Mucosa of rectum (tissue), 2 donors: ENCODE results near the gene NUBPL.

Source experiments
- H3K27ac ChIP-seq, 2 donors: one replicate each; pipeline ENCODE4 v1.7.0; 2013; ENCODE audit warnings: inconsistent platforms in 2 of 2, low read depth in 2 of 2, low read length in 2 of 2
- H3K27me3 ChIP-seq, 2 donors: one replicate each; pipeline ENCODE4 v1.7.0; 2013; ENCODE audit warnings: low read length in 2 of 2; ENCODE audit not compliant: control insufficient read depth in 2 of 2, insufficient read depth in 2 of 2
- H3K36me3 ChIP-seq, 2 donors: one replicate each; pipeline ENCODE4 v1.7.0; 2013; ENCODE audit warnings: low read length in 2 of 2; ENCODE audit not compliant: control insufficient read depth in 2 of 2, insufficient read depth in 2 of 2
- H3K4me1 ChIP-seq, 2 donors: one replicate each; pipeline ENCODE4 v1.7.0; 2013; ENCODE audit warnings: low read length in 2 of 2, mild to moderate bottlenecking in 1 of 2; ENCODE audit not compliant: control insufficient read depth in 2 of 2, insufficient read depth in 2 of 2
- H3K4me3 ChIP-seq, 2 donors: one replicate each; pipeline ENCODE4 v1.7.0; 2013; ENCODE audit warnings: low read length in 2 of 2
- H3K9ac ChIP-seq, 2 donors: one replicate each; pipeline ENCODE4 v1.7.0; 2013; ENCODE audit warnings: low read length in 2 of 2, low read depth in 1 of 2, mild to moderate bottlenecking in 1 of 2
- H3K9me3 ChIP-seq, 2 donors: one replicate each; pipeline ENCODE4 v1.7.0; 2013; ENCODE audit warnings: low read length in 2 of 2; ENCODE audit not compliant: control insufficient read depth in 2 of 2
- donor health status: healthy.
- donor health status: Normal muscosa, but diverticular disease.

The NUBPL gene

DNA sequence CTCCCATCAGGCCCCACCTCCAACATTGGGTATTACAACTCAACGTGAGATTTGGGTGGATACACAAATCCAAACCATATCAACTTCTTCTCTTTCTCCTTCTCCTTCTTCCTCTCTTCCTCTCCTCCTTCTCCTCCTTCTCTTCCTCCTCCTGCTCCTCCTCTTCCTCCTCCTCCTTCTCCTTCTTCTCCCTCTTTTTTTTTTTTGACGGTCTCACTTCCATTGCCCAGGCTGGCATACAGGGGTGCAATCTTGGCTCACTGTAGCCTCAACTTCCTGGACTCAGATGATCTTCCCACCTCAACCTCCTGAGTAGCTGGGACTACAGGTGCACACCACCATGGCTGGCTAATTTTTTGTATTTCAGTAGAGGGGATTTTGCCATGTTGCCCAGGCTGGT, 11.4 kb upstream of the NUBPL start:
- H3K27me3 ChIP-seq, result no peaks in the 10 kb centered on the region
- no peaks in the 10 kb centered on the region for H3K9me3 ChIP-seq
- H3K9ac ChIP-seq, result no peak overlapping the region
- no peak overlapping the region for H3K27ac ChIP-seq
- H3K36me3 ChIP-seq, result no peaks in the 10 kb centered on the region
- H3K4me3 ChIP-seq, result no peak overlapping the region
- H3K4me1 ChIP-seq, result no peaks in the 10 kb centered on the region

DNA sequence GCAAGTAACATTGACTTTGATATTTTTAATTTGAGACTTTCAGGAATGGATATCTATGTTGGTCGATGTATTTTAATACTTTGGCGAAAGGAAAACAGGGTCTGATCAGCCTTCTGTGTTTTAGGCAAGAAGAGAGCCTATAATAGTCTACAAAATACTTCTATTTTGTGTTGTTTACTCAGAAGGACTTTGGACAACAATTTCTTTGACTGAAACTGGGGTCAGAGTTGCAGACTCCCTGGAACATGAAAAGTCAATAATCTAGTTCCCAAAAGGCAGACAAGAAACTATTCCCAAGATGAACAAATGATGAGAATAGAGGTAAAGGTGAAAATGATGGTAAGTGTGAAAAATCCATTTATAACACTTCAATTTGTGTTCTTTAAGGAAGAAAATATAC, 10.6 kb upstream of the NUBPL start:
- no peak overlapping the region for H3K9ac ChIP-seq
- no peak overlapping the region for H3K27ac ChIP-seq
- H3K4me3 ChIP-seq, result no peak overlapping the region
- H3K27me3 ChIP-seq, result no peaks in the 10 kb centered on the region
- H3K4me1 ChIP-seq, result no peaks in the 10 kb centered on the region
- H3K36me3 ChIP-seq, result no peaks in the 10 kb centered on the region
- no peaks in the 10 kb centered on the region for H3K9me3 ChIP-seq

DNA sequence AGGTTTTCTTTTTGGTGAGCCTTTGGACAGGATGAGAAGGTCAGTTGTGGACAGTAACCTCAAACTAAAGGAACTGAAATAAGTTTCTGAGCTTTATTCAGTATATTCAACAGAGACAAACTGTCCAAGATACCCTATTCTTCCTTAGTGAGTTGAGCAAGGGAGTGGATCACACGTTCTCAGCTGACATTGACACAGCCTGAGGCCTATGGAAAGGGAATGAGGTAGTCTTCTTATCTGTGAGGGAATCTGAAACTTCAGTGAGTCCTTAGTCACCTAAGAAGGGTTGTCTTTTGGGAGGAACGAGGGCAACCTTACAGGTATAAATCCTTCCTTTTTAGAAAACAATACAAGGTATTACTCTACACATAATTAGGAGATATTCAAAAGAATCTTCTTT, 5.0 kb upstream of the NUBPL start:
- Histone ChIP-seq H3K4me1 (peaks cover 0 to 3% of the 10 kb centered on the region in 2 donors), H3K9ac (no peak overlapping the region), H3K27me3 (no peaks in the 10 kb centered on the region), H3K4me3 (no peak overlapping the region), H3K9me3 (no peaks in the 10 kb centered on the region), H3K27ac (no peak overlapping the region), H3K36me3 (no peaks in the 10 kb centered on the region)

DNA sequence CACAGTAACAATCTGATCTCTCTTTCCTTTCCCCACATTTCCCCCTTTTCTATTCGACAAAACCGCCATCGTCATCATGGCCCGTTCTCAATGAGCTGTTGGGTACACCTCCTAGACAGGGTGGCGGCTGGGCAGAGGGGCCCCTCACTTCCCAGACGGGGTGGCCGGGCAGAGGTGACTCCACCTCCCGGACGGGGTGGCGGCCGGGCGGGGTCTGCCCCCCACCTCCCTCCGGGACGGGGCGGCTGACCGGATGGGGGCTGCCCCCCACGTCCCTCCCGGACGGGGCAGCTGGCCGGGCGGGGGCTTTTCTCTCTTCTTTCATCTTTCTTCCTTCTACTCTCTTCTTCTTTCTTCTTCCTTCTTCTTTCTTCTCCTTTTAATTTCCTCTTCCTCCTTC, 1.3 kb upstream of the NUBPL start:
- Histone ChIP-seq H3K9ac (no peak overlapping the region), H3K4me3 (no peak overlapping the region), H3K27ac (no peak overlapping the region), H3K4me1 (peaks cover 0 to 9% of the 10 kb centered on the region in 2 donors), H3K36me3 (no peaks in the 10 kb centered on the region), H3K27me3 (no peaks in the 10 kb centered on the region), H3K9me3 (no peaks in the 10 kb centered on the region)

DNA sequence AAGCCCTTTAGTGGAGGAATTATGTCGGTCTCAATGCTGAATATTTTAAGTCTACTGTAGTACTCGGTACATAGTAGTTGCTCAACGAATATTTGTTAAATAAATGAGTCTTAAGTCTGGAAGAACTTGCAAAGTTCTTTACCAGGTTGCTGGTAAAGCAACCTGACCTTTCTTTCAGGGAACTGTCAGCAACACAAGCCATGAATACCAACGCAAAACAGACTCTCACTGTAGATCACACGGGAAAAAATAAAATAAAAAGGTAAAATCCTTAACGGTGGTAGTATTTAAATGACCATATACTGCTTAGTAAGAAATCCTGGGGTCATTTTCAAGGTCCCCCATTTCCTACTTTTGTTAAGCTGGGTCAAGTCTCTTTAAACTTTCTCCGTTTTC, 447 bp upstream of the NUBPL start:
- peaks cover 0 to 9% of the 10 kb centered on the region in 2 donors for H3K4me1 ChIP-seq
- H3K9ac ChIP-seq, result peak overlapping the region; percentile 60 to 89

DNA sequence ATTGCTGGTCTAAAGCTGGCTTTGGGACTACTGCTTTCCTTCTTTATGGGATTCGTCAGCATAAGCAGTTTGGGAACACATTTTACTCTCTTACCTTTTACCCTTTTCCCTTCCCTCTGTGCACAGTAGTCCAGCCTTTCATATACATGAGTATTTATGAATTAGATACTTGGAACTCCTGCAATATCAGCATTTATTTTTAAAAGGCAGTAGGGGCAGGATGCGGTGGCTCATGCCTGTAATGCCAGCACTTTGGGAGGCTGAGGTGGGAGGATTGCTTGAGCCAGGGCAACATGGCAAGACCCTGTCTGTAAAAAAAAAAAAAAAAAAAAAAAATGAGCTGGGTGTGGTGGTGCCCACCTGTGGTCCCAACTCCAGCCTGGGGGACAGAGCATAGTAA, 3.0 kb downstream of the NUBPL start:
- no peaks in the 10 kb centered on the region for H3K36me3 ChIP-seq
- no peak overlapping the region for H3K27ac ChIP-seq
- H3K4me3 ChIP-seq, result no peak overlapping the region
- no peaks in the 10 kb centered on the region for H3K9me3 ChIP-seq
- no peaks in the 10 kb centered on the region for H3K27me3 ChIP-seq
- peaks cover 0 to 9% of the 10 kb centered on the region in 2 donors for H3K4me1 ChIP-seq
- no peak overlapping the region for H3K9ac ChIP-seq

More for the DNA sequence above, 447 bp upstream of the NUBPL start:
- no peaks in the 10 kb centered on the region for H3K36me3 ChIP-seq
- H3K27ac ChIP-seq, result peak overlapping the region; percentile 79 to 82
- H3K9me3 ChIP-seq, result no peaks in the 10 kb centered on the region
- peak overlapping the region; percentile 94 to 97 for H3K4me3 ChIP-seq
- no peaks in the 10 kb centered on the region for H3K27me3 ChIP-seq

DNA sequence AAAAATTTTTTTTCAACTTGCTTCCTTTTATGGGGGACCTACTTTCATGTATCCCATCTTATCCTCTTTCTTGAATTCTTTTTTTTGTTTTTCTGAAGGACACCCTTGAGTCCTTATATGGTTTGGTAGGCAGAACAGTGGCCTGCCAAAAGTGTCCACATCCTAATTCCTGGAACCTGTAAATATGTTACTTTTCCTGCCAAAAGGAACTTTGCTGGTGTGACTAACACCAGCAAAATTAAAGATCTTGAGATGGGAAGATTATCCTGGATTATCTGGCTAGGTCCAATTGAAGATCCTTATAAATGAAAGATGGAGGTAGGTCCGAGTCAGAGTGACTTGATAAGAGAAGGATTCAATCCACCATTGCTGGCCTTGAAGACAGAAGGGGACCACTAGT, 5.3 kb downstream of the NUBPL start:
- Histone ChIP-seq H3K9ac (no peak overlapping the region), H3K36me3 (no peaks in the 10 kb centered on the region), H3K4me1 (peaks cover 0 to 7% of the 10 kb centered on the region in 2 donors), H3K27me3 (no peaks in the 10 kb centered on the region), H3K9me3 (no peaks in the 10 kb centered on the region), H3K27ac (no peak overlapping the region), H3K4me3 (no peak overlapping the region)

DNA sequence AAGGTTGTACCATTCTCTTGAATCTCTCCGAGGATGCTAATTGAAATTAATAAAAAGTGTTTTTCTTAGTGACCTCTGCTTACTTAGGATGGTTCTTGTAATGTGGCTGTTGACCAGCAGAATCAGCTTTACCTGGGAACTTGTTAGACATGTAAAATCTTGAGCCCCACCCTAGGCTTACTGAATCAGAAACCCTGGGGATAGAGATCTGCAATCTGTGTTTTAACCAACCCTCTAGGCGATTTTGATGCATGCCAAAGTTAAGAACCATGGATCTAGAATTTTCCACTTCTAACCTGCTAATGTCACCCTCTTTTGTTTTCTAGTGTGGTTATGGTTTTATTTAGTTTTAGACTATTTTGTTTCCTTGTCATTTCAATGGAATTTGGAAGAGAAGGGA, 6.5 kb downstream of the NUBPL start:
- Histone ChIP-seq H3K9ac (no peak overlapping the region), H3K9me3 (no peaks in the 10 kb centered on the region), H3K36me3 (no peaks in the 10 kb centered on the region), H3K4me3 (no peak overlapping the region), H3K27me3 (no peaks in the 10 kb centered on the region), H3K27ac (no peak overlapping the region), H3K4me1 (no peaks in the 10 kb centered on the region)

DNA sequence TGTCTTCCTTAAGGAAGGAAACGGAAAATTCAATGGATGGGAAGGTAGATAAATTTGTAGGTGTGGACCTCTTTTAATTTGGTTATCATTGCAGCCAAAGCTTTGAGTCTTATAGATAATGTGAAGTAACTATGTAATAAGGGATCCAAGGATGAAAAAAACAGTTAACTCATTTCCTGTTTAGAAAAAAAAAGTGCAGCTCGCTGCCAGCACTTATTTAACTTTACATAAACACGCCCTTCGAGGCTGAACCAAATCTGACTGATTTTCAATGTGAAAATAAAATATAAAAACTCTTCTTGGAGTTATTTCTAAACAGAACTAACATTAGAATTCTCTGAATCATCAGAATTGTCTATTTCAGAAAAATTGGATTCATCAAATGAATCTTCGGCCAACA, 7.0 kb downstream of the NUBPL start:
- Histone ChIP-seq H3K4me1 (no peaks in the 10 kb centered on the region), H3K36me3 (no peaks in the 10 kb centered on the region), H3K4me3 (no peak overlapping the region), H3K27me3 (no peaks in the 10 kb centered on the region), H3K9ac (no peak overlapping the region), H3K9me3 (no peaks in the 10 kb centered on the region), H3K27ac (no peak overlapping the region)

DNA sequence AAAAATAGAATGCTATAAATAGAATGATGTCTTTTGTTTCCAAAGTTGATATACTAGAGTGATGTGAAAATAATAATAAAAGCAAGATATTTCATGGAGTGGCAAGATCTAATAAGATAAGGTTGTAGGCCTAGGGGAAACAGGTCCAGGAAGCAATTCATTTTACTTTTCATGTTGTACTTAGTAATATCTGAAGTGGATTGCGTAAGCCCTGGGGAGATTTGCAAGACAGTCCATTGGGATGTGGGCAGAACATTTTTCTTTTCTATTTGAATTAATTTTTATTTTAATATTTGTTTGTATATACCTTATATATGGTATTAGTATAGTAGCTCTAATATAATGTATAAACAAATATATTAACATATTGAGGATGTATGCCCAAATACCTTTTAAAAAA, 7.5 kb downstream of the NUBPL start:
- Histone ChIP-seq H3K9ac (no peak overlapping the region), H3K4me1 (no peaks in the 10 kb centered on the region), H3K9me3 (no peaks in the 10 kb centered on the region), H3K4me3 (no peak overlapping the region), H3K27me3 (no peaks in the 10 kb centered on the region), H3K36me3 (no peaks in the 10 kb centered on the region), H3K27ac (no peak overlapping the region)

DNA sequence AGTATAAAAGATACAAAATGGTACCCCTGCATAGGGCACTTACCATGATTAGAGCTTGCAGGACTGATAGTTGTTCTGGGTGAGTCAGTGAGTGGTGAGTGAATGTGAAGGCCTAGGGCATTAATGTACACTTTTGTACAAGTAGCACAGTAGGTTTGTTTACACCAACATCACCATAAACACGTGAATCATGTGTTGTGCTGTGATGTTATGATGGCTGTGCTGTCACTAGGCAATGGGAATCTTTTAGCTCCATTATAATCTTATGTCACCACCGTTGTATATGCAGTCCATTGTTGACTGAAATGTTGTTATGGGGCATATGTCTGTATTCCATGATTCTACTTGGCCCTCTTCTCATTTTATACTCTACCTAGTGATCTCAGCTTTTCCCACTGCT, 11.8 kb downstream of the NUBPL start:
- Histone ChIP-seq H3K9ac (no peak overlapping the region), H3K27ac (no peak overlapping the region), H3K36me3 (no peaks in the 10 kb centered on the region), H3K27me3 (no peaks in the 10 kb centered on the region), H3K4me1 (no peaks in the 10 kb centered on the region), H3K4me3 (no peak overlapping the region), H3K9me3 (no peaks in the 10 kb centered on the region)
